Astrocyte (in vitro differentiated cells and primary cell): ENCODE results near the gene TEX22.

Experiments used
- EZH2 ChIP-seq: IDR thresholded peaks from 2 replicates; pipeline ENCODE4 v1.6.1; 2012; ENCODE audit warnings: mild to moderate bottlenecking, low read length, inconsistent platforms; ENCODE audit not compliant: insufficient read depth
- TF ChIP-seq, protein P1 (sequence below): IDR thresholded peaks from 2 replicates; pipeline ENCODE4 v1.5.1; 2011; ENCODE audit warnings: low read depth, mild to moderate bottlenecking, inconsistent platforms, low read length, moderate library complexity; ENCODE audit not compliant: insufficient read depth

DNA sequence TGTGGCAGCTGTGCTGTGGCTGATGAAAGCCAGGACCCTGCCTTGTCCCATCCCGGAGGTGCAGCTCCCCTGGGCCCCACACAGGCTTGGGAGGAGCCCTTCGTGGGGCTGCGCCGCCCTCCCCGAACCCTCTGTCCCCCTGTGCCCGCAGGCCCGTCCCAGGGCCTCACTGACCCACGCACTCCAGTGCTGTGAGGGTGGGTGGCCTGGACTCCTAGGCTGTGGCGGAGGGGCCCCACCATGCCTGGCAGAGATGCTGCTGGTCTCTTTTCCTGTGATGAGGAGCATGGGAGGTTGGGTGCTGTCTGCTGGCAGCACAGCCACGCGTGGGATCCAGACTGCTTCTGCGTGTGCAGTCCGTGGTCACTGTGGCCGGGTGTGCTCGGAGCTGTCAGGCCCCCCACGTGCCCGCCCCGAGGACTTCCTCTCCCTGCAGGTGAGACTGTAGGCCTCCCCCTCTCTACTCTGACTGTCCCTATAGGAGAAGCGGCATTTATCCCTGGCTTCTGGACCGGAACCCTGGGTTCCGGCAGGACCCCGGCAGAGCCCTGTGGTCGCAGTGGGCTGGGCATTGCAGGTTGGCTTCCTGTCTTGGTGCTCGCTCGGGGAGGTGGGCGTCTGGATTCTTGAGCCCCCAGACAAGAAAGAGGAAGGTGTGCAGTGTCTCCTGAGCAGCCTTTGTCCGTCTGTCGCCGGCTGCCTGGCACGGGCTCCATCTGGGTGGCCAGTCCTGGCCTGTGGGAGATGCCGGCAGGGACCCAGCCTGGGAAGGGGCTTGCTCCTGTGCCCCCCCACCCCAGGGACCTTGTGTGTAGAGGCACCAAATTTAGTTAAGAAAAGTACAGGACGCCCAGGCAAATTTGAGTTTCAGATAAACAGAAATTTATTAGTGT, 23.6 kb downstream of the TEX22 start:
- TF ChIP-seq, protein P1, sequence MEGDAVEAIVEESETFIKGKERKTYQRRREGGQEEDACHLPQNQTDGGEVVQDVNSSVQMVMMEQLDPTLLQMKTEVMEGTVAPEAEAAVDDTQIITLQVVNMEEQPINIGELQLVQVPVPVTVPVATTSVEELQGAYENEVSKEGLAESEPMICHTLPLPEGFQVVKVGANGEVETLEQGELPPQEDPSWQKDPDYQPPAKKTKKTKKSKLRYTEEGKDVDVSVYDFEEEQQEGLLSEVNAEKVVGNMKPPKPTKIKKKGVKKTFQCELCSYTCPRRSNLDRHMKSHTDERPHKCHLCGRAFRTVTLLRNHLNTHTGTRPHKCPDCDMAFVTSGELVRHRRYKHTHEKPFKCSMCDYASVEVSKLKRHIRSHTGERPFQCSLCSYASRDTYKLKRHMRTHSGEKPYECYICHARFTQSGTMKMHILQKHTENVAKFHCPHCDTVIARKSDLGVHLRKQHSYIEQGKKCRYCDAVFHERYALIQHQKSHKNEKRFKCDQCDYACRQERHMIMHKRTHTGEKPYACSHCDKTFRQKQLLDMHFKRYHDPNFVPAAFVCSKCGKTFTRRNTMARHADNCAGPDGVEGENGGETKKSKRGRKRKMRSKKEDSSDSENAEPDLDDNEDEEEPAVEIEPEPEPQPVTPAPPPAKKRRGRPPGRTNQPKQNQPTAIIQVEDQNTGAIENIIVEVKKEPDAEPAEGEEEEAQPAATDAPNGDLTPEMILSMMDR, result no peak
- TF ChIP-seq EZH2, result no peak
